Hepatocyte (in vitro differentiated cells): ENCODE measurements around the gene EFCAB6.

ENCODE experiments used
- EZH2 ChIP-seq: fragments of 200-600 bp; sonication (generic); IDR thresholded peaks from 2 replicates; pipeline ENCODE4 v1.6.1; 2016; ENCODE audit warnings: antibody characterized with exemption, mild to moderate bottlenecking, borderline replicate concordance
- TF ChIP-seq, protein P1 (sequence below): fragments of 200-600 bp; sonication (generic); IDR thresholded peaks from 2 replicates; pipeline ENCODE4 v1.5.1; 2016; ENCODE audit warnings: antibody characterized with exemption, mild to moderate bottlenecking; ENCODE audit not compliant: poor library complexity

DNA sequence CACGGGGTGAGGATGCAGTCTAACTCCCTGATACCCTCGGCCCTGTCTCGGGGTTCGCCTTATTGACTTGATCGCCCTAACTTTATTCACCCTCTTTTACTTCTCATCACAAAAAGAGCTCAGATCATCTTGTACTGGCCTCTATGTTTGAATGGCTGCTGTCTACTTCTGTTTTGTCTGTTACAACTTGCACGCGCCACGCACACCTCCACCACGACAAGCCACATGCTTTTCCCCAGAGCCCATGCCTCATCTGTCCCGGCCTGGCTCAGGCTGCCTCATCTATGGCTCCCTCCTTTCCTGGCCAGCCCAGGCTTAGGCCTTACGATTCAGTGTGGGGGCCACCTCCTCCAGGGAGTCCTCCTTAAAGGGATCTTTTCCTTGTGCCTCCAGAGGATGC is 180.9 kb downstream of the EFCAB6 start:
- TF ChIP-seq, protein P1, sequence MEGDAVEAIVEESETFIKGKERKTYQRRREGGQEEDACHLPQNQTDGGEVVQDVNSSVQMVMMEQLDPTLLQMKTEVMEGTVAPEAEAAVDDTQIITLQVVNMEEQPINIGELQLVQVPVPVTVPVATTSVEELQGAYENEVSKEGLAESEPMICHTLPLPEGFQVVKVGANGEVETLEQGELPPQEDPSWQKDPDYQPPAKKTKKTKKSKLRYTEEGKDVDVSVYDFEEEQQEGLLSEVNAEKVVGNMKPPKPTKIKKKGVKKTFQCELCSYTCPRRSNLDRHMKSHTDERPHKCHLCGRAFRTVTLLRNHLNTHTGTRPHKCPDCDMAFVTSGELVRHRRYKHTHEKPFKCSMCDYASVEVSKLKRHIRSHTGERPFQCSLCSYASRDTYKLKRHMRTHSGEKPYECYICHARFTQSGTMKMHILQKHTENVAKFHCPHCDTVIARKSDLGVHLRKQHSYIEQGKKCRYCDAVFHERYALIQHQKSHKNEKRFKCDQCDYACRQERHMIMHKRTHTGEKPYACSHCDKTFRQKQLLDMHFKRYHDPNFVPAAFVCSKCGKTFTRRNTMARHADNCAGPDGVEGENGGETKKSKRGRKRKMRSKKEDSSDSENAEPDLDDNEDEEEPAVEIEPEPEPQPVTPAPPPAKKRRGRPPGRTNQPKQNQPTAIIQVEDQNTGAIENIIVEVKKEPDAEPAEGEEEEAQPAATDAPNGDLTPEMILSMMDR: no peak
- TF ChIP-seq EZH2: no peak
